GM23338 (cell line): ENCODE results near the gene SRY. TPM values are rescaled to one million over a fixed set of nuclear protein-coding genes. Genes with fewer than 3 reads are reported as not detected.

Source experiments
- ATAC-seq: fragments of 200-7000 bp; cut with Tn5 transposase; 3 replicates; pipeline ENCODE4 v1.9.1; 2020
- DNase-seq: peaks from one replicate; pipeline ENCODE4 v3.0.0-alpha.2; 2015; ENCODE audit warnings: low spot score
- H2AFZ ChIP-seq: fragments of 200-600 bp; sonication (generic); 2 replicates; pipeline ENCODE4 v1.8.0; 2016; ENCODE audit warnings: antibody characterized with exemption, mild to moderate bottlenecking, moderate library complexity
- H3F3A ChIP-seq: fragments of 200-600 bp; sonication (generic); replicated peaks from 2 replicates; pipeline ENCODE4 v1.8.0; 2017; ENCODE audit warnings: antibody characterized with exemption, mixed run types, low read depth
- H3K27ac ChIP-seq: fragments of 200-600 bp; sonication (generic); 2 replicates; pipeline ENCODE4 v1.6.1; 2016; ENCODE audit warnings: low read depth
- H3K27me3 ChIP-seq: fragments of 200-600 bp; sonication (generic); 2 replicates; pipeline ENCODE4 v1.8.0; 2016; ENCODE audit warnings: mild to moderate bottlenecking, mixed run types, moderate library complexity; ENCODE audit not compliant: insufficient read depth
- H3K36me3 ChIP-seq: fragments of 200-600 bp; sonication (generic); 2 replicates; pipeline ENCODE4 v1.8.0; 2016; ENCODE audit warnings: mild to moderate bottlenecking; ENCODE audit not compliant: insufficient read depth
- H3K4me1 ChIP-seq: fragments of 200-600 bp; sonication (generic); 2 replicates; pipeline ENCODE4 v1.8.0; 2016; ENCODE audit warnings: mild to moderate bottlenecking, moderate library complexity; ENCODE audit not compliant: insufficient read depth
- H3K4me2 ChIP-seq: fragments of 200-600 bp; sonication (generic); 2 replicates; pipeline ENCODE4 v1.7.1; 2017; ENCODE audit warnings: mixed run types
- H3K4me3 ChIP-seq: fragments of 200-600 bp; sonication (generic); 2 replicates; pipeline ENCODE4 v1.6.1; 2016; ENCODE audit warnings: mixed run types
- H3K79me2 ChIP-seq: fragments of 200-600 bp; sonication (generic); replicated peaks from 2 replicates; pipeline ENCODE4 v1.8.0; 2017; ENCODE audit warnings: mild to moderate bottlenecking; ENCODE audit not compliant: insufficient read depth
- H3K9me2 ChIP-seq: fragments of 200-600 bp; sonication (generic); 2 replicates; pipeline ENCODE4 v1.8.0; 2017; ENCODE audit not compliant: insufficient read depth
- H4K20me1 ChIP-seq: fragments of 200-600 bp; sonication (generic); replicated peaks from 2 replicates; pipeline ENCODE4 v1.8.0; 2017; ENCODE audit warnings: mild to moderate bottlenecking; ENCODE audit not compliant: insufficient read depth
- H3K27ac Mint-ChIP-seq: 2 replicates; pipeline ENCODE4 v1.8.0; 2020; ENCODE audit warnings: inconsistent platforms, mild to moderate bottlenecking, moderate library complexity, mixed read lengths
- H3K27me3 Mint-ChIP-seq: 3 replicates; pipeline ENCODE4 v1.8.0; 2022; ENCODE audit warnings: low read depth, mild to moderate bottlenecking, moderate library complexity, mixed read lengths, inconsistent platforms; ENCODE audit not compliant: insufficient read depth, poor library complexity
- H3K36me3 Mint-ChIP-seq: 3 replicates; pipeline ENCODE4 v1.8.0; 2021; ENCODE audit warnings: low read depth, mild to moderate bottlenecking, inconsistent platforms, moderate library complexity, mixed read lengths
- H3K4me1 Mint-ChIP-seq: 3 replicates; pipeline ENCODE4 v1.8.0; 2020; ENCODE audit warnings: mild to moderate bottlenecking, inconsistent platforms, mixed read lengths
- H3K4me3 Mint-ChIP-seq: 3 replicates; pipeline ENCODE4 v1.8.0; 2021; ENCODE audit warnings: moderate library complexity, mild to moderate bottlenecking, inconsistent platforms, mixed read lengths
- H3K9me3 Mint-ChIP-seq: 3 replicates; pipeline ENCODE4 v1.8.0; 2020; ENCODE audit warnings: moderate library complexity, mild to moderate bottlenecking, inconsistent platforms, mixed read lengths
- CREB1 ChIP-seq: fragments of 250-450 bp; sonication (Bioruptor Pico); IDR thresholded peaks from 2 replicates; pipeline ENCODE4 v1.5.0; 2020; ENCODE audit warnings: low read depth, mild to moderate bottlenecking, moderate library complexity
- EZH2phosphoT487 ChIP-seq: fragments of 200-600 bp; sonication (generic); IDR thresholded peaks from one replicate; pipeline ENCODE4 v1.8.1; 2018; ENCODE audit warnings: antibody characterized with exemption; ENCODE audit not compliant: unreplicated experiment
- JUNB ChIP-seq: IDR thresholded peaks from one replicate; pipeline ENCODE4 v1.6.1; 2016; ENCODE audit warnings: antibody characterized with exemption; ENCODE audit not compliant: unreplicated experiment
- NANOG ChIP-seq: IDR thresholded peaks from 2 replicates; pipeline ENCODE4 v1.6.1; 2016; ENCODE audit warnings: antibody characterized with exemption, borderline replicate concordance
- POLR2AphosphoS5 ChIP-seq: IDR thresholded peaks from 2 replicates; pipeline ENCODE4 v1.6.1; 2016; ENCODE audit warnings: antibody characterized with exemption, low read depth
- STAT1 ChIP-seq: IDR thresholded peaks from one replicate; pipeline ENCODE4 v1.6.1; 2016; ENCODE audit warnings: antibody characterized with exemption; ENCODE audit not compliant: unreplicated experiment
- ZNF114 ChIP-seq: fragments of 250-450 bp; sonication (Bioruptor Pico); IDR thresholded peaks from 2 replicates; pipeline ENCODE4 v1.5.0; 2020; ENCODE audit warnings: mild to moderate bottlenecking, moderate library complexity
- ZNF331 ChIP-seq: fragments of 250-450 bp; sonication (Bioruptor Pico); IDR thresholded peaks from 2 replicates; pipeline ENCODE4 v1.5.0; 2020; ENCODE audit warnings: low read depth, mild to moderate bottlenecking, moderate library complexity
- polyA plus RNA-seq: library from polyadenylated mRNA; unstranded; fragments of >200 nt; fragmentation: Nextera tagmentation; extraction: Ambion mirVana; gene quantifications from 2 replicates; pipeline ENCODE4 v1.2.1, GENCODE V29; 2016
- total RNA-seq: library from RNA; depleted of rRNA; stranded (reverse); fragments of >200 nt; shearing (Covaris generic); gene quantifications from 2 replicates; pipeline ENCODE4 v1.2.3, GENCODE V29; 2014
- TF ChIP-seq, protein P1 (sequence below): fragments of 250-450 bp; sonication (Bioruptor Pico); IDR thresholded peaks from 2 replicates; pipeline ENCODE4 v1.5.0; 2020; ENCODE audit warnings: mild to moderate bottlenecking, moderate library complexity
- TF ChIP-seq, protein P2 (sequence below): IDR thresholded peaks from one replicate; pipeline ENCODE4 v1.6.1; 2018; ENCODE audit warnings: antibody characterized with exemption; ENCODE audit not compliant: unreplicated experiment
- TF ChIP-seq, protein P3 (sequence below): IDR thresholded peaks from 2 replicates; pipeline ENCODE4 v1.6.1; 2016; ENCODE audit warnings: antibody characterized with exemption

Gene SRY
- total and polyA plus RNA-seq, 2 experiments from 2014 or later = 3.2 to 12.3 TPM

DNA sequence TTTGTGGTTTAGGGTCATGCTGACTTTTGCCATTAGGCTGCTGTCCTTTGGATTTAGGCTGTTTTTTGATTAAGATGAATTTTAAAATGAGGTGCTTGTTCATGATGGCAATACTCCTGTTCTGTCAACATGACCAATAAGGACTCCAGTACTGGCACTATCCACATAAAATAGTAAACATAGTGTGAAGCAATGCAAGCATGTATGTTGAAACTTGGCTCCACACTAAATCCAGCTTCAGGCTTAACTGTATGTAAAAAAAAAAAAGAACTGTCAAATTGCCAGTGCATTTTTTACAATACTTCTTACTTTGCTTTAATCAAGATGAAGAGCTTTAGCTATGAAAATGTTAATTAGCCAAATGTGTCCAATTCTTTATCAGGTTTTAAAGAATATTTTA lies 47.7 kb upstream of the SRY start:
- DNase-seq (no peak), ATAC-seq (no peak)
- H3K27ac ChIP-seq = no peak overlapping the region
- Mint-ChIP-seq H3K4me3 (no peak overlapping the region), H3K27ac (no peak overlapping the region), H3K36me3 (no peaks in the 10 kb centered on the region), H3K9me3 (no peaks in the 10 kb centered on the region), H3K4me1 (peaks cover 13% of the 10 kb centered on the region), H3K27me3 (peaks cover 2% of the 10 kb centered on the region)
- peaks cover 16% of the 10 kb centered on the region; the same call in 1 of the 2 replicates for H3K4me1 ChIP-seq
- no peak overlapping the region for H3K4me2 ChIP-seq
- no peaks in the 10 kb centered on the region for H3K79me2 ChIP-seq
- no peaks in the 10 kb centered on the region for H3K9me2 ChIP-seq
- no peak overlapping the region for H2AFZ ChIP-seq
- H3K36me3 ChIP-seq = no peaks in the 10 kb centered on the region
- H3K4me3 ChIP-seq = no peak overlapping the region
- no peaks in the 10 kb centered on the region for H3K27me3 ChIP-seq
- TF ChIP-seq JUNB = no peak
- no peak for TF ChIP-seq ZNF114
- H4K20me1 ChIP-seq = no peaks in the 10 kb centered on the region
- no peaks in the 10 kb centered on the region for H3F3A ChIP-seq

DNA sequence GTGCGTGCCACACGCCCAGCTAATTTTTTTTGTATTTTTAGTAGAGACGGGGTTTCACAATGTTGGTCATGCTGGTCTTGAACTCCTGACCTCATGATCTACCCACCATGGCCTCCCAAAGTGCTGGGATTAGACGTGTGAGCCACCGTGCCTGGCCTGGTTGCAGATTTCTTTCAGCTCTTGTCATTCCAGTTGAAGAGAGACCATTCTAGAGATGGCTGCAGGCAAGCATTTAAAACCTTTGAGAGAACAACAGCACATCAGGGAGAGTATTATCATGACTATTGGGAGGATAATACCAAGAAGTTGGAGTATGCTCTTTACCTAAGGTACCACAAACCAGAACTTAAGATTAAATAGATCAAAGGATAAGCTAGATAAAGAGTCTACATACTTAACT lies 41.0 kb upstream of the SRY start:
- DNase-seq (peak; percentile 22), ATAC-seq (peak; percentile 77)
- Histone ChIP-seq H2AFZ (no peak overlapping the region), H4K20me1 (no peaks in the 10 kb centered on the region), H3K27ac (no peak overlapping the region), H3K4me2 (no peak overlapping the region), H3K79me2 (no peaks in the 10 kb centered on the region), H3K27me3 (no peaks in the 10 kb centered on the region), H3K4me3 (no peak overlapping the region), H3F3A (no peaks in the 10 kb centered on the region), H3K4me1 (peaks cover 15% of the 10 kb centered on the region), H3K9me2 (no peaks in the 10 kb centered on the region), H3K36me3 (no peaks in the 10 kb centered on the region)
- Mint-ChIP-seq H3K4me3 (no peak overlapping the region), H3K27ac (no peak overlapping the region), H3K36me3 (no peaks in the 10 kb centered on the region), H3K4me1 (peaks cover 9% of the 10 kb centered on the region), H3K27me3 (no peaks in the 10 kb centered on the region), H3K9me3 (no peaks in the 10 kb centered on the region)
- TF ChIP-seq ZNF114 = no peak
- TF ChIP-seq EZH2phosphoT487 = no peak
- TF ChIP-seq ZNF331 = no peak
- TF ChIP-seq STAT1 = no peak
- TF ChIP-seq POLR2AphosphoS5 = no peak
- TF ChIP-seq, protein P1, sequence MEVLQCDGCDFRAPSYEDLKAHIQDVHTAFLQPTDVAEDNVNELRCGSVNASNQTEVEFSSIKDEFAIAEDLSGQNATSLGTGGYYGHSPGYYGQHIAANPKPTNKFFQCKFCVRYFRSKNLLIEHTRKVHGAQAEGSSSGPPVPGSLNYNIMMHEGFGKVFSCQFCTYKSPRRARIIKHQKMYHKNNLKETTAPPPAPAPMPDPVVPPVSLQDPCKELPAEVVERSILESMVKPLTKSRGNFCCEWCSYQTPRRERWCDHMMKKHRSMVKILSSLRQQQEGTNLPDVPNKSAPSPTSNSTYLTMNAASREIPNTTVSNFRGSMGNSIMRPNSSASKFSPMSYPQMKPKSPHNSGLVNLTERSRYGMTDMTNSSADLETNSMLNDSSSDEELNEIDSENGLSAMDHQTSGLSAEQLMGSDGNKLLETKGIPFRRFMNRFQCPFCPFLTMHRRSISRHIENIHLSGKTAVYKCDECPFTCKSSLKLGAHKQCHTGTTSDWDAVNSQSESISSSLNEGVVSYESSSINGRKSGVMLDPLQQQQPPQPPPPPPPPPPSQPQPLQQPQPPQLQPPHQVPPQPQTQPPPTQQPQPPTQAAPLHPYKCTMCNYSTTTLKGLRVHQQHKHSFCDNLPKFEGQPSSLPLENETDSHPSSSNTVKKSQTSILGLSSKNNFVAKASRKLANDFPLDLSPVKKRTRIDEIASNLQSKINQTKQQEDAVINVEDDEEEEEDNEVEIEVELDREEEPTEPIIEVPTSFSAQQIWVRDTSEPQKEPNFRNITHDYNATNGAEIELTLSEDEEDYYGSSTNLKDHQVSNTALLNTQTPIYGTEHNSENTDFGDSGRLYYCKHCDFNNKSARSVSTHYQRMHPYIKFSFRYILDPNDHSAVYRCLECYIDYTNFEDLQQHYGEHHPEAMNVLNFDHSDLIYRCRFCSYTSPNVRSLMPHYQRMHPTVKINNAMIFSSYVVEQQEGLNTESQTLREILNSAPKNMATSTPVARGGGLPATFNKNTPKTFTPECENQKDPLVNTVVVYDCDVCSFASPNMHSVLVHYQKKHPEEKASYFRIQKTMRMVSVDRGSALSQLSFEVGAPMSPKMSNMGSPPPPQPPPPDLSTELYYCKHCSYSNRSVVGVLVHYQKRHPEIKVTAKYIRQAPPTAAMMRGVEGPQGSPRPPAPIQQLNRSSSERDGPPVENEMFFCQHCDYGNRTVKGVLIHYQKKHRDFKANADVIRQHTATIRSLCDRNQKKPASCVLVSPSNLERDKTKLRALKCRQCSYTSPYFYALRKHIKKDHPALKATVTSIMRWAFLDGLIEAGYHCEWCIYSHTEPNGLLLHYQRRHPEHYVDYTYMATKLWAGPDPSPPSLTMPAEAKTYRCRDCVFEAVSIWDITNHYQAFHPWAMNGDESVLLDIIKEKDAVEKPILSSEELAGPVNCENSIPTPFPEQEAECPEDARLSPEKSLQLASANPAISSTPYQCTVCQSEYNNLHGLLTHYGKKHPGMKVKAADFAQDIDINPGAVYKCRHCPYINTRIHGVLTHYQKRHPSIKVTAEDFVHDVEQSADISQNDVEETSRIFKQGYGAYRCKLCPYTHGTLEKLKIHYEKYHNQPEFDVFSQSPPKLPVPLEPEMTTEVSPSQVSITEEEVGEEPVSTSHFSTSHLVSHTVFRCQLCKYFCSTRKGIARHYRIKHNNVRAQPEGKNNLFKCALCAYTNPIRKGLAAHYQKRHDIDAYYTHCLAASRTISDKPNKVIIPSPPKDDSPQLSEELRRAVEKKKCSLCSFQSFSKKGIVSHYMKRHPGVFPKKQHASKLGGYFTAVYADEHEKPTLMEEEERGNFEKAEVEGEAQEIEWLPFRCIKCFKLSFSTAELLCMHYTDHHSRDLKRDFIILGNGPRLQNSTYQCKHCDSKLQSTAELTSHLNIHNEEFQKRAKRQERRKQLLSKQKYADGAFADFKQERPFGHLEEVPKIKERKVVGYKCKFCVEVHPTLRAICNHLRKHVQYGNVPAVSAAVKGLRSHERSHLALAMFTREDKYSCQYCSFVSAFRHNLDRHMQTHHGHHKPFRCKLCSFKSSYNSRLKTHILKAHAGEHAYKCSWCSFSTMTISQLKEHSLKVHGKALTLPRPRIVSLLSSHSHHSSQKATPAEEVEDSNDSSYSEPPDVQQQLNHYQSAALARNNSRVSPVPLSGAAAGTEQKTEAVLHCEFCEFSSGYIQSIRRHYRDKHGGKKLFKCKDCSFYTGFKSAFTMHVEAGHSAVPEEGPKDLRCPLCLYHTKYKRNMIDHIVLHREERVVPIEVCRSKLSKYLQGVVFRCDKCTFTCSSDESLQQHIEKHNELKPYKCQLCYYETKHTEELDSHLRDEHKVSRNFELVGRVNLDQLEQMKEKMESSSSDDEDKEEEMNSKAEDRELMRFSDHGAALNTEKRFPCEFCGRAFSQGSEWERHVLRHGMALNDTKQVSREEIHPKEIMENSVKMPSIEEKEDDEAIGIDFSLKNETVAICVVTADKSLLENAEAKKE (CRISPR knock-in tag) = no peak
- no peak for TF ChIP-seq CREB1 (CRISPR knock-in tag)
- no peak for TF ChIP-seq JUNB
- TF ChIP-seq, protein P2, sequence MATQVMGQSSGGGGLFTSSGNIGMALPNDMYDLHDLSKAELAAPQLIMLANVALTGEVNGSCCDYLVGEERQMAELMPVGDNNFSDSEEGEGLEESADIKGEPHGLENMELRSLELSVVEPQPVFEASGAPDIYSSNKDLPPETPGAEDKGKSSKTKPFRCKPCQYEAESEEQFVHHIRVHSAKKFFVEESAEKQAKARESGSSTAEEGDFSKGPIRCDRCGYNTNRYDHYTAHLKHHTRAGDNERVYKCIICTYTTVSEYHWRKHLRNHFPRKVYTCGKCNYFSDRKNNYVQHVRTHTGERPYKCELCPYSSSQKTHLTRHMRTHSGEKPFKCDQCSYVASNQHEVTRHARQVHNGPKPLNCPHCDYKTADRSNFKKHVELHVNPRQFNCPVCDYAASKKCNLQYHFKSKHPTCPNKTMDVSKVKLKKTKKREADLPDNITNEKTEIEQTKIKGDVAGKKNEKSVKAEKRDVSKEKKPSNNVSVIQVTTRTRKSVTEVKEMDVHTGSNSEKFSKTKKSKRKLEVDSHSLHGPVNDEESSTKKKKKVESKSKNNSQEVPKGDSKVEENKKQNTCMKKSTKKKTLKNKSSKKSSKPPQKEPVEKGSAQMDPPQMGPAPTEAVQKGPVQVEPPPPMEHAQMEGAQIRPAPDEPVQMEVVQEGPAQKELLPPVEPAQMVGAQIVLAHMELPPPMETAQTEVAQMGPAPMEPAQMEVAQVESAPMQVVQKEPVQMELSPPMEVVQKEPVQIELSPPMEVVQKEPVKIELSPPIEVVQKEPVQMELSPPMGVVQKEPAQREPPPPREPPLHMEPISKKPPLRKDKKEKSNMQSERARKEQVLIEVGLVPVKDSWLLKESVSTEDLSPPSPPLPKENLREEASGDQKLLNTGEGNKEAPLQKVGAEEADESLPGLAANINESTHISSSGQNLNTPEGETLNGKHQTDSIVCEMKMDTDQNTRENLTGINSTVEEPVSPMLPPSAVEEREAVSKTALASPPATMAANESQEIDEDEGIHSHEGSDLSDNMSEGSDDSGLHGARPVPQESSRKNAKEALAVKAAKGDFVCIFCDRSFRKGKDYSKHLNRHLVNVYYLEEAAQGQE = no peak
- TF ChIP-seq, protein P3, sequence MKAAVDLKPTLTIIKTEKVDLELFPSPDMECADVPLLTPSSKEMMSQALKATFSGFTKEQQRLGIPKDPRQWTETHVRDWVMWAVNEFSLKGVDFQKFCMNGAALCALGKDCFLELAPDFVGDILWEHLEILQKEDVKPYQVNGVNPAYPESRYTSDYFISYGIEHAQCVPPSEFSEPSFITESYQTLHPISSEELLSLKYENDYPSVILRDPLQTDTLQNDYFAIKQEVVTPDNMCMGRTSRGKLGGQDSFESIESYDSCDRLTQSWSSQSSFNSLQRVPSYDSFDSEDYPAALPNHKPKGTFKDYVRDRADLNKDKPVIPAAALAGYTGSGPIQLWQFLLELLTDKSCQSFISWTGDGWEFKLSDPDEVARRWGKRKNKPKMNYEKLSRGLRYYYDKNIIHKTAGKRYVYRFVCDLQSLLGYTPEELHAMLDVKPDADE = no peak
- TF ChIP-seq NANOG = no peak
